AG04449 (cell line): ENCODE data around the gene GET4.

Experiments used
- CTCF ChIA-PET: fragments of 350-600 bp; formaldehyde crosslinking; extraction: SDS; loops from one replicate; lab custom pipeline; 2021; ENCODE audit warnings: antibody characterized with exemption; lab: Yijun Ruan, JAX
- POLR2A ChIA-PET: fragments of 400-600, 350-600 bp; formaldehyde crosslinking; extraction: SDS; loops from one replicate; lab custom pipeline; 2020; ENCODE audit warnings: antibody characterized with exemption, inconsistent platforms; lab: Yijun Ruan, JAX
- DNase-seq: peaks from one replicate; pipeline ENCODE4 v3.0.0-alpha.2; 2010; ENCODE audit warnings: low read depth, low spot score
- H3K4me3 ChIP-seq: 2 replicates; pipeline ENCODE4 v1.5.1; 2011; ENCODE audit warnings: low read depth, mild to moderate bottlenecking, control low read depth, low read length
- TF ChIP-seq, protein P1 (sequence below): IDR thresholded peaks from one replicate; pipeline ENCODE4 v1.5.1; 2011; ENCODE audit warnings: mild to moderate bottlenecking, moderate library complexity, low read length, control low read depth, inconsistent platforms; ENCODE audit not compliant: insufficient read depth; ENCODE audit errors: missing control alignments

Gene GET4

DNA sequence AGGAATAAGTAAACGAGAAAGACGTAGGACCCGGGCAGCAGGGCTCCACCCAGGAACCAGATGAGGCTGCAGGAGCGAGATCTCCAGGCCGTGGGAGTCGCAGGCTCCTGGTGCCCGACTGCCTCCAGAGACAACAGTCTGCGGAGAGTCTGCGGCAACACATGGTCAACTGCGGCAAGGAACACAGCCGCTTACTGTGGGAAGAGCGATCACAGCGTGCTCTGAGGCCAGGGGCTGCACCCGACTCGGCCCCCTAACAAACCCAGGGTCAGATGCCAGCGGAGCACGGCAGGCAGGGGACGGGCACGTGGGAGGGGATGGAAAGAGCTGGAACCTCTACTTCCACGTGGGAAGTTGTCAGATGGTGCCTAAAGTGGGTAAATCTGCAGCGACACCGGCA lies 26.6 kb downstream of the GET4 start:
- POLR2A ChIA-PET, result no interaction called here
- no peak for DNase-seq
- TF ChIP-seq, protein P1, sequence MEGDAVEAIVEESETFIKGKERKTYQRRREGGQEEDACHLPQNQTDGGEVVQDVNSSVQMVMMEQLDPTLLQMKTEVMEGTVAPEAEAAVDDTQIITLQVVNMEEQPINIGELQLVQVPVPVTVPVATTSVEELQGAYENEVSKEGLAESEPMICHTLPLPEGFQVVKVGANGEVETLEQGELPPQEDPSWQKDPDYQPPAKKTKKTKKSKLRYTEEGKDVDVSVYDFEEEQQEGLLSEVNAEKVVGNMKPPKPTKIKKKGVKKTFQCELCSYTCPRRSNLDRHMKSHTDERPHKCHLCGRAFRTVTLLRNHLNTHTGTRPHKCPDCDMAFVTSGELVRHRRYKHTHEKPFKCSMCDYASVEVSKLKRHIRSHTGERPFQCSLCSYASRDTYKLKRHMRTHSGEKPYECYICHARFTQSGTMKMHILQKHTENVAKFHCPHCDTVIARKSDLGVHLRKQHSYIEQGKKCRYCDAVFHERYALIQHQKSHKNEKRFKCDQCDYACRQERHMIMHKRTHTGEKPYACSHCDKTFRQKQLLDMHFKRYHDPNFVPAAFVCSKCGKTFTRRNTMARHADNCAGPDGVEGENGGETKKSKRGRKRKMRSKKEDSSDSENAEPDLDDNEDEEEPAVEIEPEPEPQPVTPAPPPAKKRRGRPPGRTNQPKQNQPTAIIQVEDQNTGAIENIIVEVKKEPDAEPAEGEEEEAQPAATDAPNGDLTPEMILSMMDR, result no peak
- no peak overlapping the region for H3K4me3 ChIP-seq
- CTCF ChIA-PET, result no interaction called here

- no peak overlapping the region for H3K4me3 ChIP-seq
- POLR2A ChIA-PET, result no interaction called here
- no peak for DNase-seq
- TF ChIP-seq, protein P1, result no peak
- CTCF ChIA-PET, result no interaction called here
These were observed 27.8 kb downstream of the GET4 start for GRCh38 chr7:903921-904755.

GRCh38 chr7:904847-905246 lies 28.5 kb downstream of the GET4 start:
- ChIA-PET CTCF (no interaction called here), POLR2A (no interaction called here)
- TF ChIP-seq, protein P1, result no peak
- no peak for DNase-seq
- no peak overlapping the region for H3K4me3 ChIP-seq

GRCh38 chr7:906776-907157 lies 30.4 kb downstream of the GET4 start:
- CTCF ChIA-PET, result interaction anchor here (1.1 to 3.0 kb wide), 2 partner anchors 11 to 86 kb away, joined by 4 to 16 read pairs; no protein-coding TSS in a partner anchor
- TF ChIP-seq, protein P1, result no peak
- no peak overlapping the region for H3K4me3 ChIP-seq
- POLR2A ChIA-PET, result no interaction called here
- no peak for DNase-seq

DNA sequence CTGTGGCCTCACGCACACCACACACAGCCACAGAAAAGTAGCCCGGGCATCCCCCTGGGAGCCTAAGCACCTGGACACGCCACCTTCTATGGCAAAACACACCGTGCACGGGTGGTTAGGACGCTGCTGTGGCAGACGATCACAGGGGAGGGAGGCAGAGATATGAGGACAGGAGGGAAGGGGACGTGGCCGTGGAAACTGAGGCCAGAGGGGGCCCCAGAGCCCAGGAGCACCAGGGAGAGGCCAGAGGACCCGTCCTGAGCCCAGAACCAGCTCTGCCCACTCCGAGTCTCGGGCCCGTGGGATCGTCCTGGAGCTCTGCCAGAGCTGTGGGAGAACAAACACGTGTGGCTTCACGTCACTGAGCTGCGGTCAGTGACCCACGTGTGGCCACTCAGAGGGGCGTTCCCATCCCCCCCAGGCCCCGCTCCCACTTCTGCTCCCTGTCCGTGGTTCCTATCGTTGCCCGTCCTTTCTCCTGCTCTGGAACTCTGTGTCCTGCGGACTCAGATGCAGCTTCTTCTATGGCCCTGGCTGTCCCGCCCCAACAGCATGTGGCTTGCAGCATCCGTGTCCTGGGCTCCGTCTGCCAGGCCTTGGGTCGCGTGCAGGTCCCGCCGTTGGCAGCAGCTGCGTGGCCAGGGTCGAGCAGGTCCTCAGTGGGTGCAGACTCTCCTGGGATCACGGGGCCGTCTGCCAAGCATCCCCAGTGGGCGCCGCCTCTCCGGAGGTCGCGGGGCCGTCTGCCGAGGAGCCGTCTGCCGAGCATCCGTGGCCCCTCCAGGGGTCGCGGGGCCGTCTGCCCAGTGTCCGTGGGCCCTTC lies 31.0 kb downstream of the GET4 start:
- POLR2A ChIA-PET, result no interaction called here
- CTCF ChIA-PET, result interaction anchor here (1.1 to 3.0 kb wide), 6 partner anchors 10 to 279 kb away, joined by 3 to 16 read pairs (median 5); no protein-coding TSS in a partner anchor
- no peak for DNase-seq
- TF ChIP-seq, protein P1, result no peak
- no peak overlapping the region for H3K4me3 ChIP-seq

DNA sequence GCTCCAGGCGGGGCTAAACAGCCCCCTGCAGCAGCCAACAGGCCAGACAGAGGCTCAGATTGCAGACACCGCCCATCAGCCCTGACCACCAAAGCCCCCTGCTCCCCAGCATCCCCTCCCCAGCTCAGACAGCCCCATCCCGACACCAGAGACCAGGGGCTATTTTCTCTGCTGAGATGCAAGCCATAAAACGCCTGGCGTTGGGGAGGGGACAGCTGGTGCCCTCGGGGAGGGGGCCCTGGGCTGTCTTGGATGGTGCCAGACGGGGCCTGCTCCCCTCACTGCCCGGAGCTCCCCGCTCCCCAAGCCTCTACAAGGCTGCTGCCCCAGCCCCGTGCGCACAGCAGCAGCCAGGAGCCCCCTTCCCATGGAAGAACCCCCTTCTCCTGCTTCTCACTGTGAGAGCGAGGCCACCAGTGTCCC lies 31.8 kb downstream of the GET4 start:
- TF ChIP-seq, protein P1, result no peak
- DNase-seq, result no peak
- CTCF ChIA-PET, result interaction anchor here (1.2 to 3.0 kb wide), 6 partner anchors 23 to 278 kb away, joined by 3 to 16 read pairs (median 5); no protein-coding TSS in a partner anchor
- no peak overlapping the region for H3K4me3 ChIP-seq
- POLR2A ChIA-PET, result no interaction called here
